NAMALWA (cell line): Measurements from ENCODE around the gene YWHAG.
"Not testable (repeated sequence)": the region's sequence is repeated elsewhere in the genome, so short reads cannot be mapped to it uniquely, and the experiment has no call there.

Experiments used
- DNase-seq: peaks from one replicate; pipeline ENCODE4 v3.0.0-alpha.2; 2015; ENCODE audit warnings: low spot score

Gene YWHAG

GRCh38 chr7:76294344-76295024 lies 64.3 kb downstream of the YWHAG start:
- DNase-seq: no peak

DNA sequence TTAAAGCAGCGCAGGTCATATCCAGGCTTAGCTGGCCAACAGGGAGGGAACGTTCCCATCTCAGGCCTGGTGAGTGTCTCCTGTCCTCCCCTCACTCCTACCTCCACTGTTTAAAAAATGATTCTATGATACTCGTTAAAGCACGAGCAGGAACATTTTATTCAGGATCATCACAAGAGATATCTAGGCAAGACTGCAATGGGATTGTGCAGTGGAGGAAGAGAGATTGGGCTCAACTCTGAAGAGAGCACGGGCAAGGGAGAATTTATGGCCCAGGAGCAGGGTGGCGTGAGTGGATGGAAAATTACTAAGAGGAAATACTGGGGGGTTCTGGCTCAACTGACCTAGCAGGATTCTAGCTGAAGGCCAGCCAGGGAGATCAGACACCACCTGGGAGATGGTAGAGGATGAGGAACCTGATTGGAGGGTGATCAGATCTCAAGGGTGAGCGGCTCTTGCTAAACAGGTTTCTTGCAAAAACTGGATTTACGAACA lies 65.3 kb downstream of the YWHAG start:
- no peak for DNase-seq

DNA sequence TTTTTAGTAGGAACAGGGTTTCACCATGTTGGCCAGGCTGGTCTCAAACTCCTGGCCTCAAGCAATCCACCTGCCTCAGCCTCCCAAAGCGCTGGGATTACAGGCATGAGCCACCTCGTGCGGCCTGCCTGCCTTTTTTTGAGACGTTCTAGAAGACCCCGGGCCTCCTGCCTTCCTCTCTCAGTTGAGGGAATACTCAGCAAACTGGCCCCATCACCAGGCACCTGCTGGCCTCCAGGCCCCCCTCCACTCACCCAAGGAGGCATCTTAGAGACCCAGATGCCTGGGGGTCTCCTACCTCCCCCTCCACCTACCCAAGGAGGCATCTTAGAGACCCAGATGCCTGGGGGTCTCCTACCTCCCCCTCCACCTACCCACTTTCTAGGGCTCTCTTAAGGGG lies 65.9 kb downstream of the YWHAG start:
- DNase-seq: not testable (repeated sequence)

- no peak for DNase-seq
Observed at GRCh38 chr7:76292213-76292573, 66.6 kb downstream of the YWHAG start.

GRCh38 chr7:76291351-76292212 lies 67.2 kb downstream of the YWHAG start:
- DNase-seq: peak; percentile 88

DNA sequence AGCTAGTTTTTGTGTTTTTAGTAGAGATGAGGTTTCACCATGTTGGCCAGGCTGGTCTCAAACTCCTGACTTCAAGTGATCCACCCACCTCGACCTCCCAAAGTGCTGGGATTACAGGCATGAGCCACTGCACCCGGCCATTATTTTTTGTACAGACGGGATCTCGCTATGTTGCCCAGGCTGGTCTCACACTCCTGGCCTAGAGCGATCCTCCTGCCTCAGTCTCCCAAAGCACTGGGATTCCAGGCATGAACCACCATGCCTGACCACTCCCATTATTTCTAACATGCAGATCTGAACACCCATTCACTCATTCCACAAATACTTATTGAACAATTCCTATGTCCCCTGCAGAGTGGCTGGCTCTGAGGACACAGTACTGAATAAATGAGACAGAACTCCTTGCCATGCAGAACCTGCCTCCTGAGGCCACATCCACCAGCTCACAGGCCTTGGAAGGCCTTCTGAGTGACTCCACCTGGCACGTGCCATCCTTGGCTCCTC lies 67.9 kb downstream of the YWHAG start:
- DNase-seq: not testable (repeated sequence)

DNA sequence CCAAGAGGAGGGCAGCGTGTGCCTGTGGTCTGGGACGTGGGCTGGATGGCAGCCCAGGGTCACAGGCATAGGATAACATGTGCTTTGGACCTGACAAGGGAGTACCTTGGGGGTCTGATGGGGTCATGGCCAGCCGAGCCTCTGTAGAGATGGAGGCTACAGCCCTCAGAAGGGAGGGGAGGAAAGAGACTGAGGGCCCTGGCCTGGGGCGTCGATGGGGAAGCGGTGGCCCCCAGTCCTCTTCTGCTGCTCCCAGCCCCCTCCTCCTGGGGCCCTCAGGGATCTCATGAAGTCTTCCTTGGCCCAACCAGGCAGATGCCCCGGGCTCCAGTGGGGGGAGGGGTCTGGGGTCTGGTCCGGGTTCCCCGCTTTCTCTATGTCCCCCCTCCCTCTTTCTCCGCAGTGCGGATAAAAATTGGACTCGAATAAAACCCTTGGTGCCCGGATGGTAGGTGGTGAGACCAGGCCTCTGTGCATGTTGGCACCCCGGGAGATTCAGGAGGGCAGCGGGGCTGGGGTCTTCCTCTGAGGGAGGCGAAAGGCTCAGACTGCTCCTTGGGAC lies 71.9 kb downstream of the YWHAG start:
- DNase-seq: no peak

GRCh38 chr7:76285604-76286374 lies 73.0 kb downstream of the YWHAG start:
- DNase-seq: no peak

- no peak for DNase-seq
Observed at GRCh38 chr7:76283254-76284159, 75.3 kb downstream of the YWHAG start.

- DNase-seq: no peak
Observed at GRCh38 chr7:76282344-76283253, 76.2 kb downstream of the YWHAG start.

DNA sequence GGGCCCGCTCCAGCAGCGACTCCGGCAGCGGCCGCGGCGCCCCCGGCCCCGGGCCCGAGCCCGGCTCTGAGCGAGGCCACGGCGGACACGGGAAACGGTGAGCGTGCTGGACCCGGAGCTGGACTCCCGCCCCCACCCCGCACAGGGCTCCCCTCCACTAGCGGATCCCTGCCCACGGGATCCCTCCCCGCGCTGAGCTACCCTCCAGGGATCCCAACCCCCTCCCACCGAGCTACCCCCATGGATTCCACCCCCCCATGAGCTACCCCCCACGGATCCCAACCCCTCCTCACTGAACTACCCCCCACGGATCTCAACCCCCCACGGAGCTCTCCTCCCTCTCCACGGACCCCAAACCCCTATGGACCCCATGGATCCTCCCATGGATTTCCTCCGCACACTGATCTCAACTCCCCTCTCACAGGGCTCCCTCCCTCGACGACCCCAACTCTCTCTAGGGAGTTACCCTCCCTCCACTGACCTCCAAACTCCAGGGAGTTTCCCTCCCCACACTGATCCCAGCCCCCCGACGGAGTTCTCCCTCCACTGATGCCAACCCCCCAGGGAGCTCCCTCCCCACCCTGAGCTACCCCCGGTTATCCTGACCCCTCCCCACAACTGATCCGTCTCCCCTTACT lies 77.0 kb downstream of the YWHAG start:
- no peak for DNase-seq

DNA sequence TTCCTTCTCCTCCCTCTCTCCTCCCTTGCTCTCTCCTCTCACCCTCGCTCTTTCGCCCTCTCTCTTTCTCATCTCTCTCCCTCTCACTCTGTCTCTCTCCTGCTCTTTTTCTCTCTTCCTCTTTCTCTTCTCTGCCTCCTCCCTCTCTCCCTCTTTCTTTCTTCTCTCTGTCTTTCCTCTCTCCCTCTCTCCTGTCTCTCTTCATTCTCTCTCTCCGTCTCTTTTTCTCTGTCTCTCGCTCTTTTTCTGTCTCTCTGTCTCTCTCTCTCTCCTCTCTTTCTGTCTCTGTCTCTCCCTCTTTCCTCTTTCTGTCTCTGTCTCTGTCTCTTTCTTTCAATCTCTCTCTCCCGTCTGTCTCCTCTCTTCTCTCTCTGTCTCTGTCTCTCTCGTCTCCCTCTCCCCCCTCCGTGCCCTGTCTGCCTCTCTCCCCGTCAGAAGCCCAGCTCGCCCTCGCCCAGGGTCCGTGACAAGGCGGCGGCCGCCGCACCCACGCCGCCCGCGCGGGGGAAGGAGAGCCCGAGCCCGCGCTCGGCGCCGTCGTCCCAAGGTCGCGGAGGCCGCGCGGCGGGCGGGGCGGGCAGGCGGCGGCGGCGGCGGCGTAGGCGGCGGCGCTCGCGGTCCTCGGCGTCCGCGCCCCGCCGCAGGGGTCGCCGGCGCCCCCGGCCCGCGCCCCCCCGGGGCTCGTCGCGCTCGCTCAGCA lies 77.6 kb downstream of the YWHAG start:
- DNase-seq: no peak

DNA sequence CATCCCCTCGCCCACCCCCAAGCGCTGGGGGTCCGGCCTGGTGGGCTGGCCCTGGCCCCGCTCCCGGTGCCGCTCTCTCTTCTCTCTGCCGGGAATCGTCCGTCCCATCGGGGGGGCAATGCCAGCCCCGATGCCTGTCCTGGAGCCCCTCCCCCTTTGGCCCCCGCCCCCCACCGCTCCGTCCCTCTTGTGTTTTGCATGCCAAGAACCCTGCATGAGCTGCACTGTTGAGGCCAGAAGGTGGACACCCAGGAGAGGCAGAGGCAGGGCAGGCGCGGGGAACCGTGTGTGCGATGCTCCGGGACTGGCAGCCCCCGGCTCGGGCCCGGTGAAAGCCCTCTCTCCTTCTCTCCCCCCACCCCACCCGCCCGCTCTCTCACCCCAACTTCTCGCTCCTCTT lies 78.4 kb downstream of the YWHAG start:
- DNase-seq: no peak

DNA sequence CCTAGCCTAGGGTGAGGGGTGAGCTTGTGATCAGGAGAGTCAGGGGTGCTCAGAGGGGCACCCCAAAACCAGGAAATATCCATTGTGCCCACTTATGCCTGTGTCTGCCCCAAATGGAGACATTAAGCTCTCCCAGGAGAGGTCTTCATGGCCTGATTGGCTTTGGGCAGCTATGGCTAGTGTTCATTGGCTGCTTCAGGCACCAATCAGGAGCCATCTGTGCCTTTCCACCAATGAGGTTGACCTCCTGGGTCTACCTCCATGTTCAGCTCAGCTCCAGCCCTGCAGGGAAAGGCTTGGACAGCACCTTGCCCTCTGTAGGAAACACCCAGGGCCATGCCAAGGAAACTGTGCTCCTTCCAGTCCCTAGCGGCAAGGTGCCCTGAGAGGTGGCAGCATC lies 80.3 kb downstream of the YWHAG start:
- DNase-seq: peak; percentile 63
